BLaER1 treated with 17β-estradiol and CSF1 and Interleukin-3, amounts not matched to agents 10 nM and 100 nM (cell line): ENCODE data around the gene ICOS.

ENCODE experiments used
- H3K27ac ChIP-seq, 11 experiments: shearing (Covaris generic); formaldehyde crosslinking; 2 replicates each; pipeline ENCODE4 v1.8.1; 2022
- H3K27me3 ChIP-seq, 11 experiments: shearing (Covaris generic); formaldehyde crosslinking; 2 replicates each; pipeline ENCODE4 v1.8.1; 2022
- H3K36me3 ChIP-seq, 11 experiments: shearing (Covaris generic); formaldehyde crosslinking; 2 replicates each; pipeline ENCODE4 v1.8.1; 2022
- H3K4me1 ChIP-seq, 10 experiments: shearing (Covaris generic); formaldehyde crosslinking; 2 replicates each; pipeline ENCODE4 v1.8.1; 2022
- H3K4me2 ChIP-seq, 11 experiments: shearing (Covaris generic); formaldehyde crosslinking; 2 replicates each; pipeline ENCODE4 v1.8.1; 2022
- H3K4me3 ChIP-seq, 10 experiments: shearing (Covaris generic); formaldehyde crosslinking; 2 replicates each; pipeline ENCODE4 v1.8.1; 2022
- H3K9ac ChIP-seq, 11 experiments: shearing (Covaris generic); formaldehyde crosslinking; 2 replicates each; pipeline ENCODE4 v1.8.1; 2022
- H3K9me3 ChIP-seq, 11 experiments: shearing (Covaris generic); formaldehyde crosslinking; replicated peaks in 1 of 11; 2 replicates each; pipeline ENCODE4 v1.8.1; 2022
- H4K20me1 ChIP-seq, 11 experiments: shearing (Covaris generic); formaldehyde crosslinking; 2 replicates each; pipeline ENCODE4 v1.8.1; 2022
- Cebpa-rat ChIP-seq, 11 experiments: shearing (Covaris generic); IDR thresholded peaks; 2 replicates each; pipeline ENCODE4 v1.8.1; 2022

The ICOS gene

DNA sequence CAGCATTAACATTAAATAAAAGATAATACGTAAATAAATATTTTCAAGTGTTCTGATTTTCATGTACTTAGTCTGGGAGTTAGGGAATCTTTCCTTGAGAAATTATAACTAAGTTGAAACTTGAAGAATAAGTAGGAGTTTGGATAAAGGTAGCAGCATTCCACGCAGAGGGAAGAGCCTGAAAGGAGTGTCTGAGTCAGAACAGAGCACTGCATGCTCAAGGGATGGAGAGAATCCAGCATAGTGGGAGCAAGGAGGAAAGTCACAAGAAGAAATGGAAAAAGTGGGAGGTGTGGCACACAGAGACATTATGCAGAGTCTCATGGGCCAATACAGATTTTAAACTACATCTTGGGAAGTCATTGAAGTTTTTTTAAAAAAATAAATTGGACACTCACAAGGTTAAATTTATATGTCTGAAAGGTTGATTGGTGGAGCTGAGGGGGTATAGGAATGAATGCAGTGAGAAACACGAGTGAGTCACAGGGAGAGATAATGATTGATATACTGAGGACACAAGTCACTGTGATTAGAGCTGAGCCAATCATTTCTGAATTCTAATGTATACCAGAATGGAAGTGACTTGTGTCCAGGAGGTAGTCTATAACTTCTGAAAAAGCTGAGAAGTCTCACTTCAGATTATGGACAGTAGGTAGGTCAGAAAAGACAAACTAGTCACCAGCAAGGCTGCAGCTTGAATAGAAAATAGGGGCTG, 66.9 kb downstream of the ICOS start:
- peaks cover 0 to 7% (median 0%) of the 10 kb centered on the region in 11 experiments; a peak in 6 of 22 replicates for H3K9me3 ChIP-seq
- H3K4me2 ChIP-seq: no peak overlapping the region
- no peak overlapping the region for H3K9ac ChIP-seq
- H3K4me1 ChIP-seq: peaks cover 0 to 25% (median 12%) of the 10 kb centered on the region in 10 experiments; a peak in 11 of 20 replicates
- TF ChIP-seq Cebpa-rat (IDR thresholded peaks at IDR 0.05): no peak
- H4K20me1 ChIP-seq: no peaks in the 10 kb centered on the region
- H3K27me3 ChIP-seq: no peaks in the 10 kb centered on the region
- H3K27ac ChIP-seq: no peak overlapping the region
- H3K36me3 ChIP-seq: no peaks in the 10 kb centered on the region
- no peak overlapping the region for H3K4me3 ChIP-seq

- H3K27me3 ChIP-seq: no peaks in the 10 kb centered on the region
- H3K9ac ChIP-seq: no peak overlapping the region
- H4K20me1 ChIP-seq: no peaks in the 10 kb centered on the region
- no peak for TF ChIP-seq Cebpa-rat (IDR thresholded peaks at IDR 0.05)
- H3K27ac ChIP-seq: no peak overlapping the region
- H3K4me2 ChIP-seq: no peak overlapping the region
- H3K4me1 ChIP-seq: peaks cover 0 to 11% (median 7%) of the 10 kb centered on the region in 10 experiments; a peak in 9 of 20 replicates
- H3K4me3 ChIP-seq: no peak overlapping the region
- H3K9me3 ChIP-seq: peaks cover 0 to 7% (median 0%) of the 10 kb centered on the region in 11 experiments; a peak in 6 of 22 replicates
- no peaks in the 10 kb centered on the region for H3K36me3 ChIP-seq
Observed at GRCh38 chr2:204004912-204005311, 68.3 kb downstream of the ICOS start.

GRCh38 chr2:204005940-204006721, 69.6 kb downstream of the ICOS start:
- Histone ChIP-seq H3K36me3 (no peaks in the 10 kb centered on the region), H3K9ac (no peak overlapping the region), H3K4me3 (no peak overlapping the region), H3K9me3 (peaks cover 0 to 7% (median 0%) of the 10 kb centered on the region in 11 experiments; a peak in 6 of 22 replicates), H3K4me1 (peaks cover 0 to 5% (median 0%) of the 10 kb centered on the region in 10 experiments; a peak in 3 of 20 replicates), H3K27me3 (no peaks in the 10 kb centered on the region), H4K20me1 (no peaks in the 10 kb centered on the region), H3K27ac (no peak overlapping the region), H3K4me2 (no peak overlapping the region)
- no peak for TF ChIP-seq Cebpa-rat (IDR thresholded peaks at IDR 0.05)

GRCh38 chr2:204008352-204008751, 71.8 kb downstream of the ICOS start:
- H3K4me1 ChIP-seq: peaks cover 0 to 5% (median 0%) of the 10 kb centered on the region in 10 experiments; a peak in 2 of 20 replicates
- H3K4me2 ChIP-seq: no peak overlapping the region
- H3K9me3 ChIP-seq: peaks cover 0 to 7% (median 0%) of the 10 kb centered on the region in 11 experiments; a peak in 5 of 22 replicates
- no peak overlapping the region for H3K27ac ChIP-seq
- no peak overlapping the region for H3K4me3 ChIP-seq
- TF ChIP-seq Cebpa-rat (IDR thresholded peaks at IDR 0.05): no peak
- no peaks in the 10 kb centered on the region for H3K27me3 ChIP-seq
- no peaks in the 10 kb centered on the region for H4K20me1 ChIP-seq
- no peaks in the 10 kb centered on the region for H3K36me3 ChIP-seq
- no peak overlapping the region for H3K9ac ChIP-seq

DNA sequence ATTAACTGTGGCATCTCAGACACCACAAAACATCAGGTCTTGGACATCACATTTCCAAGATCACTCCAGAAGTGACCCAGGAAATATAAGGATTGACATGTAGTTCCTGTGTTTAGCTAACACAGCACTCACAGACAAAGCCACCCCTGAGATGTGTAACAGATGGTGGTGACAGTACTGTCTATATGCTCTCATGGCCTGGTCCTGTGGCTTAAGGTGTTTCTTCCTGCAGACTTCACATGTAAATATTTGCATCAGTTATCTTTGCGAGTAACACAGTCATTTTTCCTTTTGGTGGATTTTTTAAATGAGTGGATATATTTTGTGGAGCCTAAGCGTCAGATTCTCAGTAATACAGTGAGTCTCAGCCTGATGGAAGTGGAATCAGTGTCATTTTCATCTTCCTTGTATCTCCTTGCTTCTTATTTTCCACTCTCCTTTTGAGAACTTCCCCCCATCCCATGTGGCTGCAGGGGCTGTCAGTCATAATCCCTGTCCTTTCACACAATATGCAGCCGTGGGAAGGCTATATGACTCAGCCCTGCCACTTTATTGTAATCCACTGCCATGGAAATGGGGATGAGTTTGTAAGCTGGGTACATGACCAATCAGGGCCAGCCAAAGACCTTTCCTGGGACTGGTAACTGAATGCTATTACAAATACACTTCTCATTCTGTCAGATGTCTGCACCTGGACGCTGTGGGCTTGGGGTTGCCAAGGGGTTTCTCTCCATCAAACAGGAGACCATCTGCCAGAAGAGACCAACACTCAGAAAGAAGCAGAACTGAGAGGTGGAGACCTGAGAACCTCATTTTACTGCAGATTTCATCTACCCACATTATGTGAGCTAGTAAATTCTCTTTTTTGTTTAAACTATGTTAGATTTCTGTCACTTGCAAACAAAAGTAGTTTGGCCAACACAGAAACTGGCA, 74.3 kb downstream of the ICOS start:
- H3K4me1 ChIP-seq: no peaks in the 10 kb centered on the region
- no peaks in the 10 kb centered on the region for H3K36me3 ChIP-seq
- H3K27ac ChIP-seq: no peak overlapping the region
- no peaks in the 10 kb centered on the region for H4K20me1 ChIP-seq
- no peak overlapping the region for H3K4me3 ChIP-seq
- TF ChIP-seq Cebpa-rat (IDR thresholded peaks at IDR 0.05): no peak
- peaks cover 0 to 7% (median 0%) of the 10 kb centered on the region in 11 experiments; a peak in 5 of 22 replicates for H3K9me3 ChIP-seq
- no peak overlapping the region for H3K4me2 ChIP-seq
- H3K27me3 ChIP-seq: no peaks in the 10 kb centered on the region
- no peak overlapping the region for H3K9ac ChIP-seq
